HG03457 (cell line): Measurements from ENCODE around the gene HMGN3.

Experiments
- ATAC-seq: cut with Tn5 transposase; IDR thresholded peaks from one replicate; pipeline ENCODE4 v1.9.1; 2021; ENCODE audit warnings: moderate number of reproducible peaks; ENCODE audit not compliant: unreplicated experiment

HMGN3 gene

DNA sequence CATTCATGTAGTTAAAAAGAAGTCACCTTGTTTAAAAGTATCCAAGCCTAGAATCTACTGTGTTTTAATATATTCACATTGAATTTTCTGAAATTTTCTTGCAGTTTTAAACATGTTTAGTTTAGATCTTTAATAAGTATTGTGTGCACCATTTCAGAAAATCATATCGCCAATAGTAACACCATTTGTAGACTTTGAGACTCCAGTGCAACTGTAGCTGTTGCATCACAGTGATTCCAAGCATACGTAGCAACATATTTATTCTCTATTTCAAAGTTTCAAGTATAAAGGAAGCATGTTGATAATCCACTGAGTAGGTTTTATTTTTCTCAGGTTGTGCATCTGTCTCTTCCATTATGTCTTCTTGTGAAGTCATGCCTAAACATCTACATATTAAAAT is 46.4 kb downstream of the HMGN3 start:
- no peak for ATAC-seq

DNA sequence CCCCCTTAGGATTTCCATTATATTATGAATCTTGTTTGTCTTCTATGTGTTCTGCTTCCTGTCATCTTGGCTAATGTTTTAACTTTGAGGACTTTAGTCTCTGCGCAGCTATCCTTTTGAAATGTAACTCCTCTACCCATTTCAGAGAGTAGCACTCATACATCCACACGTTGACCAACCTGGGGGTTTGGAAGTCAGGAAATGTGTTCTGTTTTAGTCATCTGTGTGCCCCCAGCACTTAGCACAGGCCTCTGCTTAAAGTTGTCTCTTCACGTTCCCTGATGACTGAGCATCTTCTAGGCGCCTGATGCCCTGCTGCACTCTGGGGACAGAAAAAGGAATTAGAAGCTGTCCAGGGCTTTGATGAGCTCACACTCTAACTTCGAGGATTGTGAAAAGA is 47.9 kb downstream of the HMGN3 start:
- ATAC-seq, result no peak

DNA sequence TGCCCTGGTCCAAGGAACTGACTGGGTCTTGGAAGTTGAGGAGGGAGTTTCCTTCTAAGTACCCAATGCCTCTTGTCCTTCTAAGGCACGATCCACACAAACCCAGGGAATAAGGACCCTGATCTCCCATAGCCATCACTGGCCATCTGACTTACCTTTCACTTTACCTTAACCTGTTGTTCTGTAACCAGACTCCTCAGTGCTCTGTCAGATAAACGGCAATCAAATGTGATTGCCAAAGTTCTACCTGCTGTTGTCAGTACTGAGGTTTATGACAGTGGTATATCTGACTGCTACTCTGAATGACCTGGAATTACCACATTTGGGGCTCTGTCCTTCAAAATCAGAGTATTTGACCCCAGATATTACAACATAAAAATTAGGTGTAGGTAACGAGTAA is 49.8 kb downstream of the HMGN3 start:
- no peak for ATAC-seq

DNA sequence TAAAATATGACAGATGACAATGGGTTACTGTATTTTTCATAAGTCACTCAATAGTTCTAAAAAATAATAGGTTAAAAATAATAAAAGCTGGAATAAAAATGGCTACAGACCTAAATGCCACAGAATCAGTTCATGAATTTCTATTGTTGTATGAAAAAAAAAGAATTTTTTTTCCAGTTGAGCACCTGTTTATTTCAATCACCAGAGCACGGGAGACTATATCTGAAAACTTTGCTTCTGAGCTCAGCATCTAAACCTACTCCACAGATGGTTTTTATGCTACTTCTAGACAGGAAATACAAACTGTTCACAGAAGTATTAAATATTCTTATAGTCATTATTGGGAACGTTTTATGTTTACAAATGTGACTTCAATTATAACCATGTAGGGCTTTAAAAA is 50.4 kb downstream of the HMGN3 start:
- ATAC-seq, result no peak

DNA sequence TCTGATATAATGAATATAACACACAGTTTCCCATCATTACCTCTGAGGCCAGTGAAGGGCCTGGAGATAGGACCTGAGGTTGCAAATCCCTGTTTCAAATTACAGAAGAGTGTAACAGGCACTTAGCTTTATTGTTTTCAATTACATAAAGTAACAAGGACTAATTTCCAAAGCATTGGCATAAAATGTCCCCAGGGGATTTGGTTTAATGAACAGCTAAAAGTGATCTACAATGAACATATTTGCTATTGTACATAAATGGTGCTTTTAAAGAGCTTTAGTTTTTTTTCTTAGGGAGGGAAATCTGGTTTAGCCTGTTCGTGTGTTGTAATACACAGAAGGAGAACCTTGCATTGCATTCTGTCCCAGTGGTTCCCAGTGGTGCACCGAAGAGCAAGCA is 54.4 kb downstream of the HMGN3 start:
- ATAC-seq, result no peak

DNA sequence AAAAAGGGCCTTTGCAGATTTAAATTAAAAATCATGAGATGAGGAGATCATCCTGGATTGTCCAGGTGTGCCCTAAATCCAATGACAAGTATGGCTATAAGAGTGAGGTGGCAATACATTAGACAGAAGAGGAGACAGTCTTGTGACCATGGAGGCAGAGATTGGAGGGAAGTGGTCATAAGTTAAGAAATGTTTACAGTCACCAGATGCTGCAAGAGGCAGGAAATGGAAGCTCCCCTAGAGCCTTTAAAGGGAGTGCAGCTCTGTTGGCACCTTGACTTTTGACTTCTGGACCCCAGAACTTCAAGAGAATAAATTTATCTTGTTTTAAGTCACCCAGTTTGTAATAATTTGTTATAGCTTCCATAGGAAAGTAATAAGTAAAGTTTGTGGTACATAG is 61.1 kb downstream of the HMGN3 start:
- no peak for ATAC-seq

DNA sequence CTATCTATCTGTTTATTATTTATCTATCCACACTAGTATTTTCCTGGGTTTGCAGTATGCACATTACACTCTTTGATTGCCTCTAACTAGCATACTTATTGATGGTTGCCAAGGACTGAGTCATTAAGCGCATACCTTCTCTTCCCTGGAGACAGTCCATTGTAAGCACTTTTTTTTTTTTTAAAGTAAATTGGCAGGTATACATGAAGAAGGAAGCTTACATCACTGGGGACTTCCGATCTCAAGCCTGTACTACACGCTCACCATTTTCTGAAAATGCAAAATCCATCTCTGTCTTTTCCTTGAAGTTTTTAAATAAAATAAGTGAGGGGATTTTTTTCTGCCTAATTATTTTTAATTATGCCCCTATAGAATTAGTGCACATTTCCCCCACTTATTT is 63.5 kb downstream of the HMGN3 start:
- ATAC-seq, result no peak

DNA sequence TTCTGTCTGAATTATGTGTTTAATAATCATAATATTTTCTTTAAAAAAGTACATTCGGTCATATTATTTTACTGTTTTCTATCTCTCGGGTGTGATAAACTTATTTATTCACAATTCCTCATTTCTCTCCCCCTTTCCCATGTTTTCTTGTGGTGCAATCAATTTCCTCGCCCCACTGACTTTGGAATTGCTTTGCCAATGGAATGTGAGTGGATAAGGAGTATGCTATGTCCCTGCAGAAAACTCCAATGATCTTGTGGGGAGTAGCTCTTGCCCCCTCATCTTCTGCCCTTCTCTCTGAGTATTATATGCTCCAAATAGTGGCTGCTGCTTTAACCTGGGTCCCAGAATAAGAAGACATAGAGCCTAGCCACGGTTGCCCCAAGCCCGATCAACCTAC is 64.1 kb downstream of the HMGN3 start:
- no peak for ATAC-seq

DNA sequence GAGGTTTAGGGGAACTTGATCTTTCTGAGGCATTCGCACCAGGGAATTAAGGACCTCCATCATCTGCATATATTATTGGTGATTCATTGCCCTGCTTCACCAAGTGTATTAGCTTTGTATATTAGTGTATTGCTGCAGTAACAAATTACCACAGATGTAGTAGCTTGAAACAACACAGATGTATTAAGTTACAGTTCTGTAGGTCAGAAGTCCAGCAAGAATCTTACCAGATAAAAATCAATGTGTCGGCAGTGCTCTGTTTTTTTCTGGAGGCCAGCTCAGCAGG is 65.8 kb downstream of the HMGN3 start:
- ATAC-seq, result no peak

DNA sequence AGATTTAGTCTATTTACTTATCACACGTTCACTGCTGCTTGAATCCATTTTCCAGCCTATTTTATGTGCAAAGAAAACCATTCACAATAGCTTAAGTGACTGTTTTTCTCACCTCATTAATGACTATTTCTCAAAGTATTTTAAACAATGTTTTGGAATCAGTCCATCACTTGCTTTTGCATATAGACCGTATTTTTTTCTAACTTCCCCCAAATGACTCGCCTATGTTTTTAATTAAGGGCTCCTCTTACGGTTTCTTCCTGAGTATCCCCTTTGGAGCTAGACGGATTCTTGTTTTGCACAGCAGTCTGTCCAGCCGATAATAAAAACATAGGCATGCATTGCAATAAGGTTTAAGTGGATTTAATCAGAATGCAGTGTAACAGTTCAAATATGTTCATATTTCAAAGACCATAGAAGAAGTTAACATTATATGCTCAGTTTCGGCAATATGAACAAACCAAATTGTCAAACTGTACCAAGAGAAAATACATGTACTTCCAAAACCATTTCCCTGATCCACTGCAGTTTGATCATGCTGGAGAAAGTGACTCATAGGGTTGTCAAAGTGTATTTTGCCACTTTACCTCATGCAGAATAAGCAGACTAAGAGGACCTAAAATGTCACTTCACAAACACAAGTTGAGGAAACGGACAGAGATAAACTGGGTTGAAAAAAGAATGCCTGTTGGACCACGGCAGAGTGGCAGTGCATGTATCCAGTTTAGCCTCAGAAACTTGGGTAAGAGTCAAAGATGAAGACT is 66.4 kb downstream of the HMGN3 start:
- no peak for ATAC-seq

DNA sequence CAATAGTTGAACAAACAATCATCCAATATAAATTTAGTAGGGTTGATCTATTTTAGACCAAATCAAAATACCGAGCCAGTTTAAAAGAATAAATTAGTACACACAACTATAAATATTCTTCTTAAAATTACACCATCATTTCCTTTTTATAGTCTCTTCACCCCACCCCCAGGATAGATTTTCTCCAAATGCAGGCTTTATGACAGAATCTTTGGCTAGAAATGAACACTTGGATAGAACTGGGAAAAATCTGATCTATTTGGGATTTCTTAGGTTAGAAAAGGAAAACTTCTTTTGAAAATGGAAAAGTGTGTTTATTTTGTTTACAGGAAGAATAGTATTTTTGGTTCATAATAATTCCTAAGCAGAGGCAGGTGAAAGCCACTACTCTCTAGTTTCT is 74.6 kb downstream of the HMGN3 start:
- no peak for ATAC-seq

DNA sequence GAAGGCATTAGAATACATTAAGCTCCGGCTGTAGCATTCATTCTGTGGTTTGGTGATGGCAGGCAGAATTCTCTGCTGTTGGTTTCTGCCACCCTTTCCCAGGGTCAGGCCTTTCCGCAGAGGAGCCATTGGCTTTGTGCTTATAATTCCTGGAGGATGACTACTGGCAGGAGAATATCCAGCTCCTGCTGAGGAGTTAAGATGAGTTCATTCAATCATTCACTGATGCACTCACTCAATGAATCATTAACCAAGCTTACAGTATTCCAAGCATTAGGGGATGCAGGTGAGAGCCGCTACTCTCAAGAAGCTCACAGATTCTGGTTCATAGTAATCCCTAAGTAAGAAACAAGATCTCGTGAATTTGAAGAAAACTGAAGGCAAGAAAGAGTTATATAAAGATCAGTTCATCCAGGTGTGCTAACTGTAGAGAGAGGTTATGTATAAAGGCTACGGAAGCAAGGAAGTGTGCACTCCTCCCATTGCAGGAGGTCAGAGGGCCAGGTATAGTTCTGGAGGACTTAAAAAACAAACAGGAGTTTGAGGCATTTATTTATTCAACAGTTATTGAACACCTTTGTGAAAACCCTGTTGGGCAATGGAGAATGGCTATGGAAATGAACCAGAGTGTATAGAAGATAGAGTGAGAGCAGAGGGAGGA is 75.5 kb downstream of the HMGN3 start:
- no peak for ATAC-seq

DNA sequence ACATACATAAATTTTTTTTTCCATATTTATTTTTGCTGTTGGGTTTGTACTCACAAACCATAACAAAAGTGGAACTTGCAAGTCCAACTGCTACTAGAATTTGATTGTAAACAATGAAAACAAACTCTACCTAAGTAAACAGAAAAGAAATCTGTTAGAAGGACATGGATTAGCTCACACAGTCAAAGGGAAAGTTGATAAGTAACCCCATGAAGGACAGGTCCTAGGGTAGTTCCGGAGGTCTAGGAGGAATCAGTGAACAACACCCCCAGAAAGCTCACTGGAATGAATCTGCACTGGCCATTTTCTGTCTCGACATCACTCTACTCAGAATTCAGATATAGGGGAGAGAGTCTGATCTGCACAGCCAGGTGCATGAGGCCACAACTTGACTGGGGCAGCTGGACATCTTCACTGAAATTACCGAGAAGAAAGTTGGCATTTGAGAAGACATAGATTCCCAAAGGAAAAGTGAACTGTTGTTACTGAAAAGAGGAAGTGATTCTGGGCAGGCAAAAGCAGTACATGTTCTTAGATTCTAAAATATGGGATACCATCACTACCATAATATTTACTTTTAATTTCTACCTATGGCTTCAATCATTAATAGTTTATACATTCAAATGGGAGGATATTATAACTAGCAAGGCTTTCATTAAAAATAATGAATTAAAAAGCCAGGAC is 76.4 kb downstream of the HMGN3 start:
- no peak for ATAC-seq

DNA sequence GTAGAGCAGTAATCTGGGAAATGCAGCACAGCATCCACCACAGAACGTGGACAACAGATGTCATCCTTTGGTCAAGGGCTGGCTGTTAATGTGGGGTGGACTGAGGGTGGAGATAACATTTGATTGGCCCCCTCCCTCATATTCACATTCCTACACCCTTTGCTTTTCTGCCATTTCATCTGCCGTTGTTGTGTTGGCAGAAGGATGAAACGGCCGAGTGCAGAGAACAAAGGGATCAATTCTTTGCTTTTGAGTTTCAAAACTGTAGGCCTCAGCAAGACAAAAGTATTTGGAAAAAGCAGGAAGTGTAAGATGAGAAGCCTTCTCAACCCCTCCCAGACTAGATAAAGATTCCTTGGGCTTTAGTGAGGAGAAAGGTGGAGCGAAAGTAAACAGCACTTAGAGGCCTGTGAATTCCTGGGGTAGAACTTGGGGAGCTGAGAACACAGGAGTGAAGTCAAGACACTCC is 82.2 kb downstream of the HMGN3 start:
- ATAC-seq, result no peak
